ENCODE measurements around the gene POLRMT.
A peak's percentile ranks its signal among the peaks of the same experiment; 100 is the strongest.
"Not testable (repeated sequence)": the region's sequence is repeated elsewhere in the genome, so short reads cannot be mapped to it uniquely, and the experiment has no call there.

Gene POLRMT

GRCh38 chr19:674282-675151, 41.2 kb upstream of the POLRMT start:
- no peak overlapping the region for H3K27ac Mint-ChIP-seq
- no peak for ATAC-seq (replicated peaks)
- H3K27me3 Mint-ChIP-seq: peaks cover 19 to 23% of the 10 kb centered on the region in 2 donors
- no peaks in the 10 kb centered on the region for H3K36me3 Mint-ChIP-seq (ENCODE audit: insufficient read depth)
- peaks cover 0 to 4% of the 10 kb centered on the region in 2 donors for H3K4me1 Mint-ChIP-seq (ENCODE audit: low read depth in 2 of 2)
- no peak for DNase-seq
- no peaks in the 10 kb centered on the region for H3K9me3 Mint-ChIP-seq
- H3K4me3 Mint-ChIP-seq: no peak overlapping the region

DNA sequence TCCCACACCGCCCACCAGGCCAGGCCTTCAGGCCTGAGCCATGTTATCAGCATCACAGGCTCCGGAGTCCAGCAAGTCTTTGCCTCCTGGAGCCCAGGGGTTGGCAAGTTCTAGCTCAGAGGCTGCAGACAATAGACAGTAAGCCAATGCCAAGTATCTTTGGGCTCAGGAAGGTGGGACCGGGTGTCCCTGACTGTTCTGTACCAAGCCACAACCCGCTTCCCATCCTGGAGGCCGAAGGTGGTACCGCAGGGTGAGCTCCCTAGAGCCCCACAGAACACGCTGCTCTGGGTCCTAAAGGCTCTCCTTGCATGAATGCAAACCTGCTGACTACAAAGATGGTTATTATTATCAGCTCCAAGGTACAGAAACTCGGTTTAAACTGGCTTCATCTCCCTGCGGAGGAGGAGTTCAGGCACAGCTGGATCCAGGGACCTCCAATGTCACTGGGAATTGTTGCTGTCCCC, 37.3 kb upstream of the POLRMT start:
- Mint-ChIP-seq H3K27me3 (peaks cover 20 to 23% of the 10 kb centered on the region in 2 donors), H3K4me3 (no peak overlapping the region), H3K4me1 (ENCODE audit: low read depth in 2 of 2) (peaks cover 0 to 4% of the 10 kb centered on the region in 2 donors), H3K36me3 (ENCODE audit: insufficient read depth) (no peaks in the 10 kb centered on the region), H3K9me3 (no peaks in the 10 kb centered on the region), H3K27ac (no peak overlapping the region)
- peak; percentile 46 for ATAC-seq (replicated peaks)
- no peak for DNase-seq

GRCh38 chr19:668675-669434, 35.5 kb upstream of the POLRMT start:
- not testable (repeated sequence) for H3K9me3 Mint-ChIP-seq; H3K36me3 Mint-ChIP-seq (ENCODE audit: insufficient read depth); ATAC-seq (replicated peaks); H3K4me1 Mint-ChIP-seq (ENCODE audit: low read depth in 2 of 2); H3K4me3 Mint-ChIP-seq; DNase-seq; H3K27ac Mint-ChIP-seq
- peaks cover 7 to 10% of the 10 kb centered on the region in 2 donors for H3K27me3 Mint-ChIP-seq

GRCh38 chr19:666985-667573, 33.7 kb upstream of the POLRMT start:
- H3K9me3 Mint-ChIP-seq; H3K27ac Mint-ChIP-seq; H3K4me3 Mint-ChIP-seq; ATAC-seq (replicated peaks); H3K27me3 Mint-ChIP-seq; DNase-seq: not testable (repeated sequence)
- H3K36me3 Mint-ChIP-seq (ENCODE audit: insufficient read depth): peaks cover 13% of the 10 kb centered on the region
- peaks cover 4 to 12% of the 10 kb centered on the region in 2 donors for H3K4me1 Mint-ChIP-seq (ENCODE audit: low read depth in 2 of 2)

DNA sequence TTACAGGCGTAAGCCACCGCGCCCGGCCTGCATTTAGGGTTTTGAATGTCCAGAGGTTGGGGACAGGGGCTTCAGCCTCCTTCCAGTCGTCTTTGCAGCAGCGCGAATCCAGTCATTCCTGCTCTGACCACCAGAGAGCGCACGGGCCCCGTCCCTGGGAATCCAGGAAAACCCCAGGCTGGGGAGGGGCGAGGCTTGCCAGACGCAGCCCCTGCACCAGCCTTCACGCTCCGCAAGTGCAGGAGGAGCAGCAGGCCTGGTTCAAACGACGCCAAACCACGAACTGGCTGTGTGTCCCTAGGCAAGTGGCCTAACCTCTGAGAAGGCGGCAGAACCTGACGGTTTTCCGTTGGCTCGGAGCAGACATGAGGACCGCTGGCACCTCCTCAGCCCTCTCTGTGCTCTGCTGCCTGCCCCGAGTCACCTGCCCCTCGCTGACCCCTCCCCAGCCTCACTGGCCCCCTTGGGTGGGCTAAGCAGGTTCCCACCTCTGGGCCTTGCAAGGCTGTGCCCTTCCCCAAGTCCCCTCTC, 31.6 kb upstream of the POLRMT start:
- Mint-ChIP-seq H3K36me3 (ENCODE audit: insufficient read depth) (peaks cover 34% of the 10 kb centered on the region), H3K4me1 (ENCODE audit: low read depth in 2 of 2) (peaks cover 21 to 31% of the 10 kb centered on the region in 2 donors), H3K4me3 (peak overlapping the region; percentile 62 to 83), H3K9me3 (no peaks in the 10 kb centered on the region), H3K27me3 (peaks cover 0 to 5% of the 10 kb centered on the region in 2 donors), H3K27ac (peak overlapping the region; percentile 28 to 82)
- DNase-seq (peak; percentile 71 to 75 (median 72)), ATAC-seq (replicated peaks) (no peak)

DNA sequence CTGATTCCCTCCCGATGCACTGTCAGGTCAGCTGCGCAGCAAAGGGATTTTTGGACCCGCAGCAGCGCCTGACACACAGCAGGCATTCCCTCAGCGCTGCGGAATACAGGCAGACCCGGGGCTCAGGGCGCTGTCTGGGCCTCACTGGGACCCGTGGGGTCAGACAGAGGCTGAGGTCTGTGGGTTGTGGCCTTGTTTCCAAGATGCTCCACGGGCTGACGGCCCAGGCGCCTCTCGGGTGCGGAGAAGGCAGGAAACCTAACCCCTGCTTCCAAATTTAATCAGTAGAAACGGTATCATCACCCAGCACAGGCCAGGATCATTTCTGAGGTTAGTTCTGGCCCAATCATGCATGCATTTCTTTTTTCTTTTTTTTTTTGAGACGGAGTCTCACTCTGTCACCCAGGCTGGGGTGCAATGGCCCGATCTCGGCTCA, 30.4 kb upstream of the POLRMT start:
- ATAC-seq (replicated peaks) (no peak), DNase-seq (no peak)
- Mint-ChIP-seq H3K9me3 (no peaks in the 10 kb centered on the region), H3K4me1 (ENCODE audit: low read depth in 2 of 2) (peaks cover 28 to 42% of the 10 kb centered on the region in 2 donors), H3K4me3 (peak overlapping the region; percentile 83 to 94), H3K27ac (peak overlapping the region; percentile 82 to 92), H3K27me3 (no peaks in the 10 kb centered on the region), H3K36me3 (ENCODE audit: insufficient read depth) (peaks cover 46% of the 10 kb centered on the region)

GRCh38 chr19:662962-663681, 29.8 kb upstream of the POLRMT start, which contains the start of gene RNF126:
Gene RNF126 (minus strand): TSS chr19:663214. CDS start chr19:663121, 93 bp downstream.
- peak; percentile 31 for ATAC-seq (replicated peaks)
- H3K4me1 Mint-ChIP-seq (ENCODE audit: low read depth in 2 of 2): peaks cover 28 to 47% of the 10 kb centered on the region in 2 donors

DNA sequence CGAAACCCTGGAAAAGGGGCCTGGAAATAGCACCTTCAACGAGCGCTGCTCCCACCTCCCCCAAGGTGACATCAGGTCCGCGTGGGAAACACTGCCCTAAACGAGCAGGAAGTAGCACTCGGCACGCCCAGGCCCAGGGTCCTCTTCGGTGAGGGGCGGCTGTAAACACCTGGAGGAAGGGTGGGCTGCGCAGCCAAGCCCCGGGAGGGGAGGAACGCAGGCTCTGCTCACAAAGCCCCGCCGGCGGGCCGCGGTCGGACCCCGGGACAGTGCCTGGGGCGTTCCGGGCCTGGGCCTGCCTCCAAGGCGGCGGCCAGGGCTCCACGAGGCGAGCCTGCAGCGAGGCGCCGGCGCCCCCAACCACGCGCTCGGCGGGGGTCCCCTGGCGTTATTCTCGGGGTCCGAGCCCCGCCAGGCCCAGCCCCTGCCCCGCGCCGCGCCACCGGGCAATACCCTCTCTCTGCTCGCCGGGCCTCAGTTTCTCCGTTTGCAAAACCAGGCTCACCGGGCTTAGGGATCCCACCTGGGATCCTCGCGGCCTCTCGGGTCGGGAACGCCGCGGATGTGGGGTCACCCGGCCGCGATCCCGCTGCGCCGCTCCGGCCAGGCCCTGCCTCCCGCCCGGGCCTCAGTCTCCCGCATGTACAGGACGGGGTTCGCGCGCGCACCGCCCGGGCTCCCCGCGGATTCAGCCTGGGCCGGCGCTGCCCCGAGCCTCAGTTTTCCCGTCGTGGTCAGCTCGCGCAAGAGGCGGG, 29.0 kb upstream of the POLRMT start:
- H3K27ac Mint-ChIP-seq: peak overlapping the region; percentile 99 to 100
- ATAC-seq (replicated peaks) (peak; percentile 8), DNase-seq (peak; percentile 58 to 62 (median 60))
- peaks cover 58% of the 10 kb centered on the region for H3K36me3 Mint-ChIP-seq (ENCODE audit: insufficient read depth)
- no peaks in the 10 kb centered on the region for H3K27me3 Mint-ChIP-seq
- H3K4me3 Mint-ChIP-seq: peak overlapping the region; percentile 94 to 98
- H3K9me3 Mint-ChIP-seq: no peaks in the 10 kb centered on the region
- H3K4me1 Mint-ChIP-seq (ENCODE audit: low read depth in 2 of 2): peaks cover 31 to 52% of the 10 kb centered on the region in 2 donors

More at GRCh38 chr19:662962-663681, 29.8 kb upstream of the POLRMT start, which contains the start of gene RNF126:
- Mint-ChIP-seq H3K4me3 (peak within 1 kb of the TSS; percentile 94 to 98), H3K27me3 (no peaks in the 10 kb centered on the region), H3K9me3 (no peaks in the 10 kb centered on the region), H3K36me3 (ENCODE audit: insufficient read depth) (peaks cover 50% of the 10 kb centered on the region), H3K27ac (peak within 1 kb of the TSS; percentile 99 to 100)
- peak; percentile 75 to 84 (median 81) for DNase-seq

DNA sequence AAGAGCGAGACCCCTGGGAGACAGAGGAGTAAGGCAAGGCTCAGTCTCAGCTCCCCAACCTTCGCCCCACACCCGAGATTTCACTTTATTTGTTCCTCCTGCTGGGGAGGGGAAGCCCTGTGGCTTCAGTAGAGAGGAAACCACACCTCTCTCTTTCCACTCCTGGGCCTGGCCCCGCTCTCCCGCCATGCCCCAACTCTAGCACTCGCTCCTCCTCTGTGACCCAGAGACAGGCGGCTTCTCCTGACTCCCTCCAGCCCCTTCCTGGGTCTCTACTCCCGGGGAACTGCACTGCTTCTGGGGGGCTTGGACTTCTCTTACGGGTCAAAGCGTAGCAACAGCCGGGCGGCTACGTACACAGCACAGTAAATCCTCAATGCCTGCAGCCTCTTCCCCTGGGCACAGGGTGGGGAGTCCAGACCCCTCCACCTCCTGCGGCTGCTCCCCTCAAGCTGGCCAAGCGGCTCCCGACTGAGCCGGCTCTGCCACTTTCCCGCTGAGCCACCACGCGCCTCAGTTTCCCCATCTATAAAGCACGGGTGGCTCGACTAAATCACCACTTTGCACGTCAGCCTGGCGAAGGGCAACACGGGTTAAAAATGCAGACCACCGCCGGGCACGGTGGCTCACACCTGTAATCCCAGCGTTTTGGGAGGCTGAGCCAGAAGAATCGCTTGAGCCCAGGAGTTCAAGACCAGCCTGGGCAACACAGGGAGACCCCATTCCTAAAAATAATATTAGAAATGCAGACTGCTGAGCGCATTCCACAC, 28.3 kb upstream of the POLRMT start:
- H3K27me3 Mint-ChIP-seq: no peaks in the 10 kb centered on the region
- H3K4me3 Mint-ChIP-seq: peak overlapping the region; percentile 94 to 98
- H3K36me3 Mint-ChIP-seq (ENCODE audit: insufficient read depth): peaks cover 62% of the 10 kb centered on the region
- H3K9me3 Mint-ChIP-seq: no peaks in the 10 kb centered on the region
- peaks cover 36 to 58% of the 10 kb centered on the region in 2 donors for H3K4me1 Mint-ChIP-seq (ENCODE audit: low read depth in 2 of 2)
- ATAC-seq (replicated peaks) (peak; percentile 28), DNase-seq (peak; percentile 55 to 65 (median 59))
- H3K27ac Mint-ChIP-seq: peak overlapping the region; percentile 99 to 100

- H3K27ac Mint-ChIP-seq: peak overlapping the region; percentile 99 to 100
- H3K4me3 Mint-ChIP-seq: peak overlapping the region; percentile 94 to 98
- no peaks in the 10 kb centered on the region for H3K9me3 Mint-ChIP-seq
- DNase-seq (no peak), ATAC-seq (replicated peaks) (no peak)
- no peaks in the 10 kb centered on the region for H3K27me3 Mint-ChIP-seq
- H3K36me3 Mint-ChIP-seq (ENCODE audit: insufficient read depth): peaks cover 70% of the 10 kb centered on the region
- peaks cover 42 to 65% of the 10 kb centered on the region in 2 donors for H3K4me1 Mint-ChIP-seq (ENCODE audit: low read depth in 2 of 2)
These were observed 27.6 kb upstream of the POLRMT start for GRCh38 chr19:660793-661426.

Measured in effector memory CD8-positive, alpha-beta T cell (primary cell).